MG63 (cell line): ENCODE measurements around the gene CD274. TPM values are rescaled to one million over a fixed set of nuclear protein-coding genes. Genes with fewer than 3 reads are reported as not detected.
"Not testable (repeated sequence)": the region's sequence is repeated elsewhere in the genome, so short reads cannot be mapped to it uniquely, and the experiment has no call there.

ENCODE experiments used
- DNase-seq: peaks from one replicate; pipeline ENCODE4 v3.0.0-alpha.2; 2020
- H3K27me3 ChIP-seq: fragments of 250-450 bp; sonication (Bioruptor Pico); 2 replicates; pipeline ENCODE4 v1.5.1; 2020; ENCODE audit warnings: mild to moderate bottlenecking, moderate library complexity
- H3K36me3 ChIP-seq: fragments of 250-450 bp; sonication (Bioruptor Pico); 2 replicates; pipeline ENCODE4 v1.5.1; 2020; ENCODE audit warnings: mild to moderate bottlenecking, moderate library complexity
- H3K4me3 ChIP-seq: fragments of 250-450 bp; sonication (Bioruptor Pico); 2 replicates; pipeline ENCODE4 v1.5.1; 2020; ENCODE audit warnings: mild to moderate bottlenecking, moderate library complexity
- H3K9me3 ChIP-seq: fragments of 250-450 bp; sonication (Bioruptor Pico); 2 replicates; pipeline ENCODE4 v1.5.1; 2020; ENCODE audit warnings: mild to moderate bottlenecking, moderate library complexity
- total RNA-seq: library from RNA; depleted of rRNA; stranded (reverse); fragments of >200 nt; shearing (Covaris generic); gene quantifications from 2 replicates; pipeline ENCODE4 v1.2.3, GENCODE V29; 2014; ENCODE audit warnings: low replicate concordance; rRNA removed

CD274 gene
- total RNA-seq = 0.05 and 0.13 TPM in 2 replicates

DNA sequence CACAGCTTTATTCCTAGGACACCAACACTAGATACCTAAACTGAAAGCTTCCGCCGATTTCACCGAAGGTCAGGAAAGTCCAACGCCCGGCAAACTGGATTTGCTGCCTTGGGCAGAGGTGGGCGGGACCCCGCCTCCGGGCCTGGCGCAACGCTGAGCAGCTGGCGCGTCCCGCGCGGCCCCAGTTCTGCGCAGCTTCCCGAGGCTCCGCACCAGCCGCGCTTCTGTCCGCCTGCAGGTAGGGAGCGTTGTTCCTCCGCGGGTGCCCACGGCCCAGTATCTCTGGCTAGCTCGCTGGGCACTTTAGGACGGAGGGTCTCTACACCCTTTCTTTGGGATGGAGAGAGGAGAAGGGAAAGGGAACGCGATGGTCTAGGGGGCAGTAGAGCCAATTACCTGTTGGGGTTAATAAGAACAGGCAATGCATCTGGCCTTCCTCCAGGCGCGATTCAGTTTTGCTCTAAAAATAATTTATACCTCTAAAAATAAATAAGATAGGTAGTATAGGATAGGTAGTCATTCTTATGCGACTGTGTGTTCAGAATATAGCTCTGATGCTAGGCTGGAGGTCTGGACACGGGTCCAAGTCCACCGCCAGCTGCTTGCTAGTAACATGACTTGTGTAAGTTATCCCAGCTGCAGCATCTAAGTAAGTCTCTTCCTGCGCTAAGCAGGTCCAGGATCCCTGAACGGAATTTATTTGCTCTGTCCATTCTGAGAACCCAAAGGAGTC lies at the start of gene CD274:
Gene CD274, plus strand, starts transcription at position 184 of the 733 bp plus-strand sequence. CDS start 5,572 bp downstream, outside the sequence.
- peak; percentile 81 for DNase-seq
- Histone ChIP-seq H3K36me3 (no peaks in the 10 kb centered on the region), H3K4me3 (peak within 1 kb of the TSS; percentile 51), H3K27me3 (no peaks in the 10 kb centered on the region), H3K9me3 (no peaks in the 10 kb centered on the region)

- no peaks in the 10 kb centered on the region for H3K36me3 ChIP-seq
- H3K4me3 ChIP-seq = no peak overlapping the region
- no peaks in the 10 kb centered on the region for H3K27me3 ChIP-seq
- no peaks in the 10 kb centered on the region for H3K9me3 ChIP-seq
- DNase-seq = no peak
Observed at GRCh38 chr9:5402217-5402616, 48.1 kb upstream of the CD274 start.

DNA sequence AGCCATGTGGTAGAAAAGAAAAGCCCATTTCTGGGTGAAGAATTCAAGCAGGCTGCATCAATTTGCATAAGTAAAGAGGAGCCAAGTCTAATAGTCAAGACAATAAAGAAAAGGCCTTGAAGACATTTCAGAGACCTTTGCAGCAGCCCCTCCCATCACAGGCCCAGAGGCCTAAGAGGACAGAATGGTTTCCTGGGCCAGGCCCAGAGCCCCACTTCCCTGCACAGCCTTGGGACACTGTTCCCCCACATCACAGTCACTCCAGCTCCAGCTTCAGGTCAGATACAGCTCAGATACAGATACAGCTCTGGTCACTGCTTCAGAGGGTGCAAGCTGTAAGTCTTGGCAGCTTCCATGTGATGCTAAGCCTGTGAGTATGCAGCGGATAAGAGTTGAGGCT lies 41.7 kb upstream of the CD274 start:
- no peaks in the 10 kb centered on the region for H3K9me3 ChIP-seq
- DNase-seq = no peak
- no peaks in the 10 kb centered on the region for H3K27me3 ChIP-seq
- H3K36me3 ChIP-seq = no peaks in the 10 kb centered on the region
- H3K4me3 ChIP-seq = no peak overlapping the region

GRCh38 chr9:5416953-5417352 lies 33.4 kb upstream of the CD274 start:
- H3K9me3 ChIP-seq = no peaks in the 10 kb centered on the region
- H3K27me3 ChIP-seq = no peaks in the 10 kb centered on the region
- H3K4me3 ChIP-seq = no peak overlapping the region
- H3K36me3 ChIP-seq = no peaks in the 10 kb centered on the region
- no peak for DNase-seq

- Histone ChIP-seq H3K9me3 (no peaks in the 10 kb centered on the region), H3K36me3 (no peaks in the 10 kb centered on the region), H3K4me3 (no peak overlapping the region), H3K27me3 (no peaks in the 10 kb centered on the region)
- no peak for DNase-seq
Observed at GRCh38 chr9:5418481-5418880, 31.9 kb upstream of the CD274 start.

DNA sequence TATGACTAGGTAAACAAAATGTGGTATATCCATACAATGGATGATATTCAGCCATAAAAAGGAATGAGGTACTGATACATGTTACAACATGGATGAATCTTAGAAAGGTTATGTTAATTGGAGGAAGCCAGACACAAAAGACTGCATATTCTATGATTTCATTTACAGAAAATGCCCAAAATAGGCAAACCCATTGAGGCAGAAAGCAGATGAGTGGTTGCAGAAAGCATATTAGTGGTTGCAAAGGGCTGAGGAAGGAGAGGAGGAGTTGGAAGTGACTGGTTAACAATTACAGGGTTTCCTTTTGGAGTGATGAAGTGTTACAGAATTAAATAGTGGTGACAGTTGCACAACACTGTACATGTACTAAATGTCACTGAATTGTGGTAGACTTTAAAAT lies 30.4 kb upstream of the CD274 start:
- Histone ChIP-seq H3K4me3 (no peak overlapping the region), H3K27me3 (no peaks in the 10 kb centered on the region), H3K36me3 (no peaks in the 10 kb centered on the region), H3K9me3 (no peaks in the 10 kb centered on the region)
- no peak for DNase-seq

- no peaks in the 10 kb centered on the region for H3K27me3 ChIP-seq
- no peaks in the 10 kb centered on the region for H3K36me3 ChIP-seq
- DNase-seq = no peak
- H3K4me3 ChIP-seq = no peak overlapping the region
- no peaks in the 10 kb centered on the region for H3K9me3 ChIP-seq
Observed at GRCh38 chr9:5421163-5421562, 29.2 kb upstream of the CD274 start.

GRCh38 chr9:5422276-5422675 lies 28.1 kb upstream of the CD274 start:
- Histone ChIP-seq H3K4me3 (no peak overlapping the region), H3K27me3 (no peaks in the 10 kb centered on the region), H3K36me3 (no peaks in the 10 kb centered on the region), H3K9me3 (no peaks in the 10 kb centered on the region)
- DNase-seq = no peak

DNA sequence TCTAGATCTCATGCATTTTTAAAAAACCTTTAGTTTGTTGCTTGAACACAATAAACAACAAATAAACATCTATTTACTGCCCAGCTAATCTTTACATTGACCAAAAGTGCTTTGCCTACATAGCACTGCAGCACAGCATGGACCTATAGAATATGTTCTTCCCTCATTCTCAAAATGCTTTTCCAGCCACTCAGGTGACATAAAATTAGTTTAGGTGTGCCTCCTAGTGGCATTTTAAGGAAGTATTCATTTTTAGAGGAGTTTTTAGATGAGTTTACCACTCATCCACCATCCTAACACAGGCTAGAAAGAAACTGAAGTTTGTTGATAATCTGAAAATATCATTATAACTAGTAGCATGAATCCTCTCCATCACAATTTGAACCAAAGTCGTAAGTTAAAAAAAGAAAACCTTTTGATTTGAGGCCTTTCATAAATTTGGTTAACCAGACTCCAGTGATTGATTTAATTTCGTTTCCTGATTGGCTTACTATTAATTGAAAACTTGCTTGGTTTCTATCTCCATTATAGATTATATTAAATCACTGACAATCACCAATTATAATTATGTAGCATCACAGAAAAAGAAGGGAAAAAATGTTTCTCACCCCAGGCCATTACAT lies 25.2 kb upstream of the CD274 start:
- H3K27me3 ChIP-seq = no peaks in the 10 kb centered on the region
- no peak for DNase-seq
- no peaks in the 10 kb centered on the region for H3K36me3 ChIP-seq
- H3K4me3 ChIP-seq = no peak overlapping the region
- no peaks in the 10 kb centered on the region for H3K9me3 ChIP-seq

- H3K9me3 ChIP-seq = no peaks in the 10 kb centered on the region
- H3K4me3 ChIP-seq = no peak overlapping the region
- no peaks in the 10 kb centered on the region for H3K27me3 ChIP-seq
- DNase-seq = no peak
- no peaks in the 10 kb centered on the region for H3K36me3 ChIP-seq
Observed at GRCh38 chr9:5427005-5427404, 23.3 kb upstream of the CD274 start.

DNA sequence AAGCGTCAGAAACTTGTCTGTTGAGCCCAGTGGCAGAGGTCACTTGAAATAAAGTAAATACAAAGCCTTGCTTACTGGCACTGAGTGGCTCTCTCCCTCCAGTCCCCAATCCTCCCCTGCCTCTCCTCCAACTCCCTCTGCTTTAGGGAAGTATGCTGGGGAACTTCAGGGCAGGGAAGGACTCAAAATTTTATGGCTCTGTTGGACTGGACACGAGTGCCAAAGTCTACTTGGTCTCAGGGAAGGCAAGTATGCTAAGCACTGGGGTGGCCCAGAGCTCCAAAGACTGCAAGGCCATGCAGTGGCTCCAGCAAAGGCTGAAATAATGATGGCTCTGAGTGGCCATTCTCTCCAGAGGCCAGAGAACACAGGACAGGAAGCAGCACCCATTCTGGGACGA lies 22.2 kb upstream of the CD274 start:
- no peak for DNase-seq
- Histone ChIP-seq H3K9me3 (no peaks in the 10 kb centered on the region), H3K27me3 (no peaks in the 10 kb centered on the region), H3K4me3 (no peak overlapping the region), H3K36me3 (no peaks in the 10 kb centered on the region)

- Histone ChIP-seq H3K9me3 (no peaks in the 10 kb centered on the region), H3K27me3 (no peaks in the 10 kb centered on the region), H3K4me3 (no peak overlapping the region), H3K36me3 (no peaks in the 10 kb centered on the region)
- DNase-seq = no peak
Observed at GRCh38 chr9:5428794-5429528, 21.4 kb upstream of the CD274 start.

- no peaks in the 10 kb centered on the region for H3K9me3 ChIP-seq
- H3K36me3 ChIP-seq = no peaks in the 10 kb centered on the region
- no peak overlapping the region for H3K4me3 ChIP-seq
- no peaks in the 10 kb centered on the region for H3K27me3 ChIP-seq
- DNase-seq = no peak
Observed at GRCh38 chr9:5429873-5430564, 20.3 kb upstream of the CD274 start.

DNA sequence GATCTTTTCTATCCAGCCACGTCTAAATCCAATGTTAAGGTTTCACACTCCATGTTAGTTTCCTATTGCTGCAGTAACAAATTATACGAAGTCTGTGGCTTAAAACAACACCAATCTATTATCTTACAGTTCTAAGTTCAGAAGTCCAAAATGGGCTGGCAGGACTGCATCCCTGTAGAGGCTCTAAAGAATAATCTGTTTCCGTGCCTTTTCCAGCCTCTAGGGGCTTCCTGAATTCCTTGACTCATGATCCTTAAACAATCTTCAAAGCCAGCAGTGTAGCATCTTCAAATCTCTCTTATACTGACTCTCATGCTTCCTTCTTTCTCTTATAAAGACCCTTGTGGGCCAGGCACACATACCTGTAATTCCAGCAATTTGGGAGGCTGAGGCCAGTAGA lies 19.4 kb upstream of the CD274 start:
- DNase-seq = no peak
- no peak overlapping the region for H3K4me3 ChIP-seq
- H3K9me3 ChIP-seq = no peaks in the 10 kb centered on the region
- H3K36me3 ChIP-seq = no peaks in the 10 kb centered on the region
- no peaks in the 10 kb centered on the region for H3K27me3 ChIP-seq

GRCh38 chr9:5432890-5433289 lies 17.5 kb upstream of the CD274 start:
- not testable (repeated sequence) for H3K27me3 ChIP-seq, H3K36me3 ChIP-seq, H3K4me3 ChIP-seq, DNase-seq, H3K9me3 ChIP-seq

GRCh38 chr9:5433328-5433727 lies 17.0 kb upstream of the CD274 start:
- H3K9me3 ChIP-seq, DNase-seq, H3K4me3 ChIP-seq, H3K36me3 ChIP-seq, H3K27me3 ChIP-seq: not testable (repeated sequence)
